Left forelimb (tissue), 1 donor: ENCODE measurements around the gene ADRA1B.
"Not testable (repeated sequence)": the region's sequence is repeated elsewhere in the genome, so short reads cannot be mapped to it uniquely, and the experiment has no call there.

Source experiments
- DNase-seq: peaks from one replicate; pipeline ENCODE4 v3.0.0-alpha.2; 2018; ENCODE audit warnings: low spot score

ADRA1B gene

DNA sequence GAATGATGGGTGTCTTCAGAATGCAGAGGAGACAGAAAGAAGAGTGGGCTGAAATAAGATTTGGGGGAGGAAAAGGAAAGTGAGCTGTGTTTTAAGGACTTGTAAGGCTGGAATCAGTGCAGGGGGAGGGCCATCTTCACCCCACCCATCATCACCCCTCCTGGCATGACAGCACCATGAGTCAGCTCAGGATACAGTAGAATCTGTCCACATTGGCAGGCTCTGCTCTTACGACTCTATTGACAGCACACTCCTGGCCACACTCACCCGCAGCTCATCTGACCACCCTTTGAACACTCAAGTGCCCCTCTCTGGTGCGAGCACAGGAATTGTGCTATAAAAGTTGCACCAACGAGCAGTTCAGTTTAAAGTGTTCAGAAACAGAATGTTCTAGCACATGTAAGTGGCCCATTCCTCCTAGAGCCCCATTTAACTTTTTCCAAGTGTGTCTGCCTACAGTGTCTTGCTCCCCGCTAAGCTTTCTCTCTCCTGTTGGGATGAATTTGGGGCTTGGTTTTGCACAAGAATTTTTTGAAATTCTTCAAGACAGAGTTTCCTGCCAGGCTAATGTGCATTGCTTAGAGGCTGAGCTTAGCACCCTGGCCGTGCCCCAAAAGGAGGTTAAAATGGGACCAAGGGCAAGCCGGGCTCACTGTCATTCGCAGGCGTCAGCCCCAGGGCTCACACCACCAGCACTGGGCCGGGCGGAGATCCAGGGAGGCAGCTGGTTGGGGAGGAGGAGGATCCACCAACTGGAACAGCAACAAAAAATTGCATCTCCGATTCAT, 12.0 kb downstream of the ADRA1B start:
- no peak for DNase-seq

GRCh38 chr5:159929176-159929575, 12.9 kb downstream of the ADRA1B start:
- no peak for DNase-seq

GRCh38 chr5:159933531-159934485, 17.5 kb downstream of the ADRA1B start:
- DNase-seq: no peak

DNA sequence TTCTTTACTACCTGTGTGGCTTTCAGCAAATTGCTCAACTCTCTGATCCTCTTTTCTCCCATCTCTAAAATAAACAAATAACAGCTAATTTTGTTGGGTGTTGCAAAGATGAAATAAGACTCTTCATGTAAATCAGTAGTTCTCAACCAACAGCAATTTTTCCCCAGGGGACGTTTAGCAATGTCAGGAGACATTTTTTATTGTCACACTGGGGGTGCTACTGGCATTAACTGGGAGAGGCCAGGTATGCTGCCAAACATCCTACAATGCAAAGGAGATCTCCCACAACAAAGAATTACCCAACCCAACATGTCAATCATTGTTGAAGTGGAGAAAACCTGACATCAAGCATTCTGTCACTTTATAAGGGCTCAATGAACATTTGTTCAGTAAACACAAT, 19.7 kb downstream of the ADRA1B start:
- no peak for DNase-seq

- DNase-seq: no peak
Measured at GRCh38 chr5:159936686-159937329, 20.5 kb downstream of the ADRA1B start.

DNA sequence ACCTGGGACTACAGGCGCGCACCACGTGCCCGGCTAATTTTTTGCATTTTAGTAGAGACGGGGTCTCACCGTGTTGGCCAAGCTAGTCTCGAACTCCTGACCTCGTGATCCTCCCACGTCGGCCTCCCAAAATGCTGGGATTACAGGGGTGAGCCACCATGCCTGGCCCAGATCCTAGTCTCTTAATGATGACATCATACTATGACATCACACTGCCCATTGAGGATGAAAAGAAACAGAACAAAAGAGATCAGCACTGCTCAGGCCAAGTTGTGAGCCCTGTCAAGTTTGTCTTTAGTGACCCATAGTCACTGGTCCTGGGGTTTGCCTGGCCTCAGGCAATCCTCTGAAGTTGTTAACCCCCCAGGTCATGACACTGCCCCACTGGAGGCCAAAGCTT, 21.3 kb downstream of the ADRA1B start:
- no peak for DNase-seq

GRCh38 chr5:159943326-159943725, 27.0 kb downstream of the ADRA1B start:
- DNase-seq: no peak

- DNase-seq: no peak
Measured at GRCh38 chr5:159944056-159944600, 27.8 kb downstream of the ADRA1B start.

- no peak for DNase-seq
Measured at GRCh38 chr5:159945359-159945758, 29.1 kb downstream of the ADRA1B start.

GRCh38 chr5:159947708-159948358, 31.6 kb downstream of the ADRA1B start:
- DNase-seq: no peak

GRCh38 chr5:159951387-159951786, 35.1 kb downstream of the ADRA1B start:
- DNase-seq: no peak

- no peak for DNase-seq
Measured at GRCh38 chr5:159951834-159952233, 35.6 kb downstream of the ADRA1B start.

DNA sequence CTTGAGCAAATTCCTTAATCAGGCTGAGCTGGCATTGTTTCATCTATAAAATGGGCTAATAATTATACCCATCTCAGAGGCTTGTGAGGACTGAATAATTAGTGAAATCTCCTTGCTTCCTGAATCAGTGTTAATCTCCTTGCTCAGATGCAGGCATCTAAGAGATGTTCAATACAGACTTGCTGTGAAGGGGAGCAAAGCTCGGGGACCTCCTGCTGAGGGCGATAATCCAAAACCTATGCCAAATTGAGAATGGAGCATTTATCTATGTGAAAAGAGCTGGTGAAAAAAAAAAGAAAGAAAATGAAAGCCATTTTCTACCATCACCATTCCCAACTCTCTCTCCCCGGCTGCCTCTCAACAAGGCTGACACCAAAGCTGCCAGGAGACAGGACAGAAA, 37.3 kb downstream of the ADRA1B start:
- DNase-seq: no peak

DNA sequence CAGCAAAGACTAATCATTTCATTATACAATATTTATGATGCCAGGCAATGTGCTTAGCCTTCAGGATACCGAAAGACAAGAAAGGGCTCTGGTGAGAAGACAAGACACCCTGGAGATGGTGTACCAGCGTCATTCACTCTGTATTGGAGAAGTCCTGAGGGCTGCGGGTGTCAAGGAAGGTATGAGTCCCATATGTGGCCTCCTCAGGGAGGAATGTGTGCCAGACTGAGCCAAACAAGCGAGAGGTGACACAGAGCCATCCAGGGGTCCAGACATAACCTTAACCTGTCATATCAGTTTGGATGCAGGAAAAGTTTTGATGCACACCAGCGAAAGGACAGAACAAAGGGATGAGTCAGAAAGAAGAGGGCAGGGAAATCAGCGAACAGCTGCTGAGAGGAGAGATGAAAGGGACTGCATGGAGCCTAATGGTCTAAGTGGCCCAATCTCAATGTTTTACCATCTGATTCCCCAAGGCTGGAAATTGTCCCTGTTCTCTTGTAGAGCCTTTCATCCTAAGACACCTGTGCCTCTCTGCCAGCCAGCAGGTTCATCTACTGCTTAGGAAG, 38.9 kb downstream of the ADRA1B start:
- no peak for DNase-seq

- DNase-seq: no peak
Measured at GRCh38 chr5:159956074-159956473, 39.8 kb downstream of the ADRA1B start.

DNA sequence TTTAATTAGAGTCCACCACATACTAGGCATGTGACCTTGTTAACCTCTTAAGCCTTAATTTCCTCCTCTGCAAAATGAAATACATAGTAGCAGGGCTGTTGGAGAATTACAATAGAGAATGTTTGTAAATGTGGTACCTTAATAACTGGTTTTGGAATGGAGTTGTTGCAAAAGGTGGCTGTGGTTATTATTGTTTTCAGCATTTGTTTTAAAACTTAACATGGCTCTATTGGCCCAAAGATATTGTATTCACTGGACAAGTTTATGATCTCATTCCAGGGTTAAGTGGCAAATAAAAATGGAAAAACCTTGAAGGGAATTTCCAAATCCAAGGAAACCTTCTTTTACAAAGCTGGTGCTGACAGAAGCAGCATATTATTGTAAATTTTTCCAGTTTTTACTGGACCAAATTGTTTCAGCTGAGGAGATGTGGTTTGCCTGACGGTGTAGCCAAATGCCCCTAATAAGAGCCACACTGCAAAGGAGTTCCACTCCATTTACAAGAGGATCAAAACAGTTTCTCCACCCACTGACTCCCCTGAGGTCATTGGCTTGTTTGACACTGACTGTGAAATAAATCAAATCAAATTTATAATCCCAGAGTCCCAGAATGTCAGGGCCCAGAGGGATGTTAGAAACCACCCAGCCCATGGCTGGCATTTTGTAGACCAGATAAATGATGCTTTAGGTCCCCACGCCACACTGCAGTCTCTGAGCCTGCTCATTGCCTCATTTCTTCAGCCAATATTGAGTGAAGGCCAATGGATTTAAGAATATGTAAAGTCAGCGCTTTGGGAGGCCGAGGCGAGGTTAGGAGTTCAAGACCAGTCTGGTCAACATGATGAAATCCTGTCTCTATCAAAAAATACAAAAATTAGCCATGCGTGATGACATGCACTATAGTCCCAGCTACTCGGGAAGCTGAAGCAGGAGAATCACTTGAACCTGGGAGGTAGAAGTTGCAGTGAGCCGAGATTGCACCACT, 45.2 kb downstream of the ADRA1B start:
- DNase-seq: no peak

DNA sequence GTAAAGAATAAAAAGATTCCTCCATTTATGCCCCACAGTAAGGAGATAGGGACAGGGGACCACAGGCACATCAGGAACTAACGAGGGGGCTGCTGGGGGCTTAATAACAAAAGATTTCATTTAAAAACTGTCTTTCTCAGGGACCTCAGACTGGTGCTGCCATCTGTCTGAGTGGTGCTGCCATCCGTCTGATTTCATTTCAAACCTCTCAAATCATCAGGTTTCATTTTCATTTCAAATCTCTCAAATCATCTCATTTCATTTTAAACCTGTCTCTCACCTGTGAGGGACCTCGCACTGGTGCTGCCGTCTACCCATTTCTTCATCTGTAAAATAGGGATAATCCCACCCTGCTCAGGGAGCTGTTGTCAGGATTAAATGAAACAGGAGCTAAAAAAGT, 45.9 kb downstream of the ADRA1B start:
- DNase-seq: no peak

DNA sequence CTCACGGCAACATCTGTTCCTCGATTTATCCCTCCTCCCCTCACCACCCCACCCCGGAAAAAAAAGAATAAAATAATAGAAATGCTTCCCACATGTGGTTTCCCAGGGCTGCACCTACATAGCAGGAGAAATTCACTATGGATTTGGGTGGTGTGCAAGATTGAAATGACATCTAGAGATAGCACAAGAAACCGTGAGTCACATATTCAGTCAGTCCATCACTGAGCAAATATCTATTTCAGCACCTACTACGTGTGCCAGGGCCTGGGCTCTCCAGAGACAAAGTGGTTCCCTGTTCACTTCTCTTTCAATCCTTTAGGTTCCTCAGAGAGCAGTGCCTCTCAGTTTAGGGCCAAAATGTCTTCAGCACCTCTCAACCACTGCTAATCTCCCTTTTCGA, 47.7 kb downstream of the ADRA1B start:
- DNase-seq: no peak

GRCh38 chr5:159965031-159965837, 49.0 kb downstream of the ADRA1B start:
- DNase-seq: no peak

DNA sequence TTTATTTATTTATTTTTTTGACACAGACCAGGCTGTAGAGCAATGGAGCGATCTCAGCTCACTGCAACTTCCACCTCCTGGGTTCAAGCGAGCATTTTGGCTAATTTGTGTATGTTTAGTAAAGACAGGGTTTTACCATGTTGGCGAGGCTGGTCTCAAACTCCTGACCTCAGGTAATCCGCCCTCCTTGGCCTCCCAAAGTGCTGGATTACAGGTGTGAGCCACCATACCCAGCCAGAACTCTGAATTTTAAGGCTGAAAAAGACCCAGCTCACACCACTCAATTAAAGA, 49.5 kb downstream of the ADRA1B start:
- DNase-seq: not testable (repeated sequence)
